OCI-LY1 (cell line): Measurements from ENCODE around the gene FTO.

ENCODE experiments used
- EZH2 ChIP-seq: fragments of 200-600 bp; sonication (generic), shearing (Covaris generic); IDR thresholded peaks from 2 replicates; pipeline ENCODE4 v1.8.0; 2017; ENCODE audit warnings: borderline replicate concordance, mixed run types, mild to moderate bottlenecking, antibody characterized with exemption, low read length, moderate library complexity, mixed read lengths
- TF ChIP-seq, protein P1 (sequence below): fragments of 200-600 bp; sonication (generic), shearing (Covaris generic); IDR thresholded peaks from 2 replicates; pipeline ENCODE4 v1.5.1; 2017; ENCODE audit warnings: mild to moderate bottlenecking, antibody characterized with exemption, low read length, moderate library complexity, mixed read lengths

DNA sequence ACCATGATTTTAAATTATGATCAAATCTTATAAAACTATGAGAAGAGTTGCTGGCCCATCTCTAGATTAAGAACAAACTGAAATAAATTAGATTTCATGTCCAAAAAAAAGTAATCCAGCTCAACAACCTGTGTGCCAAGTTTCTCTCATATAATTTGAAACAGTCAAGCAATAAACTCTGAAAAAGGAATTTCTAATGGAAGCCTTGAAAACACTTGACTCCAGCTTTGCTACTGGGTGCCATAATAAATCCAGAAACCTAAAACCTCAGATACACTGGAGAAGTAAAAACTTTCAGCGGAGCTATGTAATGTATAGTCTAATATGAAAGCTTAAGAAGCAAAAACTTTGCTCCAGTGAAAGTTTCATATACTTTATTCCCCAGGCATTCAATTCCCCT, 25.8 kb upstream of the FTO start:
- TF ChIP-seq, protein P1, sequence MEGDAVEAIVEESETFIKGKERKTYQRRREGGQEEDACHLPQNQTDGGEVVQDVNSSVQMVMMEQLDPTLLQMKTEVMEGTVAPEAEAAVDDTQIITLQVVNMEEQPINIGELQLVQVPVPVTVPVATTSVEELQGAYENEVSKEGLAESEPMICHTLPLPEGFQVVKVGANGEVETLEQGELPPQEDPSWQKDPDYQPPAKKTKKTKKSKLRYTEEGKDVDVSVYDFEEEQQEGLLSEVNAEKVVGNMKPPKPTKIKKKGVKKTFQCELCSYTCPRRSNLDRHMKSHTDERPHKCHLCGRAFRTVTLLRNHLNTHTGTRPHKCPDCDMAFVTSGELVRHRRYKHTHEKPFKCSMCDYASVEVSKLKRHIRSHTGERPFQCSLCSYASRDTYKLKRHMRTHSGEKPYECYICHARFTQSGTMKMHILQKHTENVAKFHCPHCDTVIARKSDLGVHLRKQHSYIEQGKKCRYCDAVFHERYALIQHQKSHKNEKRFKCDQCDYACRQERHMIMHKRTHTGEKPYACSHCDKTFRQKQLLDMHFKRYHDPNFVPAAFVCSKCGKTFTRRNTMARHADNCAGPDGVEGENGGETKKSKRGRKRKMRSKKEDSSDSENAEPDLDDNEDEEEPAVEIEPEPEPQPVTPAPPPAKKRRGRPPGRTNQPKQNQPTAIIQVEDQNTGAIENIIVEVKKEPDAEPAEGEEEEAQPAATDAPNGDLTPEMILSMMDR, result no peak
- TF ChIP-seq EZH2, result no peak
